Measurements from ENCODE around the gene ITGA11.

DNA sequence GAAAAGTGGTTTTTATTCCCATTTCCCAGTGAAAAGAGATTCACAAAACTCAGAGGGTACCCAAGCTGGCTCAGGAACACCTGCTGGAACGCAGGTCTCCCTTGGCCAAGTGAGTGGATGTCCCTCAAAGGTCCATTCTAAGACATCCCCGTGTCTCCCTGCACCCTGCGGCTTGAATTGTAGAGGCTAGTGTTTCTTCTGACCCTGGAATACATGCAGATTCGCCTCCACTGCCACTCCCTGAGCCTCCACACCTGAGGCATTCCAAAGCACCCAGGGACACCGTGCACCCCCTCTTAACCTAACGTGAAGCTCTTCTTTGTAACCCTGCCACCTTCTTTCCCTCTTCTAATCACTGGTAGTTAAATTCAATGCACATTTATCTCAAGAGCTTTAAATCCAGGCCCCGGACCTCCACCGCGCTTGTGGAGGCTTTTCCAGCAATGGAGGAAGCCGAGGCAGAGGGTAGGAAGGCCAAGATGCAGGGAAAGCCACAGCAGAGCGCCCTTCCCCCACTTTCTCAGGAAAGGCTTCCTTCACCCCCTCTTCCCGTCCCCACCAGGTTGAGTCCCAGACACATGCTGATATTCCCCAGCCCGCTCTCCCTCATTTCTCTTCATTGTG lies 590 bp upstream of the ITGA11 start:
- TF ChIP-seq EZH2phosphoT487 (IDR thresholded peaks at IDR 0.05; ENCODE audit: borderline replicate concordance, low read depth, low read length): no peak
- TF ChIP-seq, protein P1, sequence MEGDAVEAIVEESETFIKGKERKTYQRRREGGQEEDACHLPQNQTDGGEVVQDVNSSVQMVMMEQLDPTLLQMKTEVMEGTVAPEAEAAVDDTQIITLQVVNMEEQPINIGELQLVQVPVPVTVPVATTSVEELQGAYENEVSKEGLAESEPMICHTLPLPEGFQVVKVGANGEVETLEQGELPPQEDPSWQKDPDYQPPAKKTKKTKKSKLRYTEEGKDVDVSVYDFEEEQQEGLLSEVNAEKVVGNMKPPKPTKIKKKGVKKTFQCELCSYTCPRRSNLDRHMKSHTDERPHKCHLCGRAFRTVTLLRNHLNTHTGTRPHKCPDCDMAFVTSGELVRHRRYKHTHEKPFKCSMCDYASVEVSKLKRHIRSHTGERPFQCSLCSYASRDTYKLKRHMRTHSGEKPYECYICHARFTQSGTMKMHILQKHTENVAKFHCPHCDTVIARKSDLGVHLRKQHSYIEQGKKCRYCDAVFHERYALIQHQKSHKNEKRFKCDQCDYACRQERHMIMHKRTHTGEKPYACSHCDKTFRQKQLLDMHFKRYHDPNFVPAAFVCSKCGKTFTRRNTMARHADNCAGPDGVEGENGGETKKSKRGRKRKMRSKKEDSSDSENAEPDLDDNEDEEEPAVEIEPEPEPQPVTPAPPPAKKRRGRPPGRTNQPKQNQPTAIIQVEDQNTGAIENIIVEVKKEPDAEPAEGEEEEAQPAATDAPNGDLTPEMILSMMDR (conservative IDR thresholded peaks at IDR 0.05; ENCODE audit: low read length): no peak
